ENCODE measurements around the gene LRP1-AS.

DNA sequence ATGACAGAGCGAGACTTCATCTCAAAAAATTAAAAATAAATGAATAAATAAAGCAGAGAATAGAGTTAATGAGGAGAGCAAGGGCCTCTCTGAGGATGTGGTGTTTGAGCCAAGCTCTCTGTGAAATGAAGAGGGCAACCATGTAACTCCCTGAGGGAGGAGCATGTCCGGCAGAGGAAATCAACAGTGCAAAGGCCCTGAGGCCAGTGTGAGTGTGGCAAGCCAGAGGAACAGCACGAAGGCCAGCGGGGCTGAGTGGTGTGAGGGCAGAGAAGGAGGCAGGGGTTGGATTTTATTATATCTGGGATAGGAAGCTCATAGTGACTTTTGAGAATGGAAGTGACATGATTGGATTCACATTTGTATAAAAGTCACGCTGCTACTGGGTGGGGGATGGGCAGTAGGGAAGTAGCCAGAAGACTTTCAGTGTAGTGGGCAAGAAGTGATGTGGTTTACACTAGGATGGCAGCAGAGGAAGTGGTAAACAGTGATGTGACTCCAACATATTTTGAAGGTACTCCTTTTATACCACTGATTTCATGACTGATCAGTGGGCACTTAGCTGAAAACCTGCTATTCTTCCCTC lies 10.3 kb upstream of the LRP1-AS start:
- TF ChIP-seq, protein P1, sequence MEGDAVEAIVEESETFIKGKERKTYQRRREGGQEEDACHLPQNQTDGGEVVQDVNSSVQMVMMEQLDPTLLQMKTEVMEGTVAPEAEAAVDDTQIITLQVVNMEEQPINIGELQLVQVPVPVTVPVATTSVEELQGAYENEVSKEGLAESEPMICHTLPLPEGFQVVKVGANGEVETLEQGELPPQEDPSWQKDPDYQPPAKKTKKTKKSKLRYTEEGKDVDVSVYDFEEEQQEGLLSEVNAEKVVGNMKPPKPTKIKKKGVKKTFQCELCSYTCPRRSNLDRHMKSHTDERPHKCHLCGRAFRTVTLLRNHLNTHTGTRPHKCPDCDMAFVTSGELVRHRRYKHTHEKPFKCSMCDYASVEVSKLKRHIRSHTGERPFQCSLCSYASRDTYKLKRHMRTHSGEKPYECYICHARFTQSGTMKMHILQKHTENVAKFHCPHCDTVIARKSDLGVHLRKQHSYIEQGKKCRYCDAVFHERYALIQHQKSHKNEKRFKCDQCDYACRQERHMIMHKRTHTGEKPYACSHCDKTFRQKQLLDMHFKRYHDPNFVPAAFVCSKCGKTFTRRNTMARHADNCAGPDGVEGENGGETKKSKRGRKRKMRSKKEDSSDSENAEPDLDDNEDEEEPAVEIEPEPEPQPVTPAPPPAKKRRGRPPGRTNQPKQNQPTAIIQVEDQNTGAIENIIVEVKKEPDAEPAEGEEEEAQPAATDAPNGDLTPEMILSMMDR (IDR thresholded peaks at IDR 0.05; ENCODE audit: low read depth, low read length) = no peak
- TF ChIP-seq POLR2A (IDR thresholded peaks at IDR 0.05; ENCODE audit: extremely low read depth, insufficient read length) (no peak), MYC (IDR thresholded peaks at IDR 0.05; ENCODE audit: low read depth, low read length) (no peak)
